GM21515 (cell line): ENCODE measurements around the gene VPS26A.
"Not testable (repeated sequence)": the region's sequence is repeated elsewhere in the genome, so short reads cannot be mapped to it uniquely, and the experiment has no call there.

ENCODE experiments used
- ATAC-seq: cut with Tn5 transposase; IDR thresholded peaks from one replicate; pipeline ENCODE4 v1.9.1; 2021; ENCODE audit not compliant: unreplicated experiment

Gene VPS26A

GRCh38 chr10:69175326-69175725 lies 51.3 kb downstream of the VPS26A start:
- not testable (repeated sequence) for ATAC-seq

- ATAC-seq = no peak
Measured at GRCh38 chr10:69176823-69177222, 52.8 kb downstream of the VPS26A start.

- ATAC-seq = peak; percentile 25
Measured at GRCh38 chr10:69179089-69179742, 55.2 kb downstream of the VPS26A start.

- peak; percentile 82 for ATAC-seq
Measured at GRCh38 chr10:69179743-69180524, 56.0 kb downstream of the VPS26A start, which contains the start of gene SUPV3L1. TSS of gene SUPV3L1 (plus strand) at chr10:69180234. CDS start at chr10:69180292, 58 bp downstream.

GRCh38 chr10:69180525-69181204 lies 56.7 kb downstream of the VPS26A start:
- ATAC-seq = no peak

- ATAC-seq = no peak
Measured at GRCh38 chr10:69181433-69181832, 57.5 kb downstream of the VPS26A start.

GRCh38 chr10:69182005-69182404 lies 58.0 kb downstream of the VPS26A start:
- no peak for ATAC-seq

- no peak for ATAC-seq
Measured at GRCh38 chr10:69186524-69186923, 62.5 kb downstream of the VPS26A start.

GRCh38 chr10:69201045-69201444 lies 77.1 kb downstream of the VPS26A start:
- no peak for ATAC-seq

- no peak for ATAC-seq
Measured at GRCh38 chr10:69202332-69202731, 78.4 kb downstream of the VPS26A start.

- no peak for ATAC-seq
Measured at GRCh38 chr10:69208761-69209160, 84.8 kb downstream of the VPS26A start.

- no peak for ATAC-seq
Measured at GRCh38 chr10:69209787-69210484, 86.0 kb downstream of the VPS26A start.

GRCh38 chr10:69211104-69211503 lies 87.1 kb downstream of the VPS26A start:
- no peak for ATAC-seq

- no peak for ATAC-seq
Measured at GRCh38 chr10:69211524-69211923, 87.5 kb downstream of the VPS26A start.

- ATAC-seq = no peak
Measured at GRCh38 chr10:69213591-69214311, 89.8 kb downstream of the VPS26A start.

GRCh38 chr10:69214666-69215131 lies 90.7 kb downstream of the VPS26A start:
- ATAC-seq = no peak

GRCh38 chr10:69215405-69216171 lies 91.6 kb downstream of the VPS26A start:
- ATAC-seq = no peak

- no peak for ATAC-seq
Measured at GRCh38 chr10:69216577-69217118, 92.7 kb downstream of the VPS26A start.

GRCh38 chr10:69217119-69217754 lies 93.3 kb downstream of the VPS26A start:
- ATAC-seq = no peak
